ENCODE measurements around the gene ATOX1.

GRCh38 chr5:151703227-151703626 is 55.2 kb downstream of the ATOX1 start:
- TF ChIP-seq POLR2AphosphoS5 (IDR thresholded peaks at IDR 0.05; ENCODE audit: low read length): 0 out of 2 replicates have a peak, but pooled peaks have one; percentile 38
- no peak for TF ChIP-seq JUND (IDR thresholded peaks at IDR 0.05; ENCODE audit: low read depth, low read length)
- no peak for TF ChIP-seq ETV6 (conservative IDR thresholded peaks at IDR 0.05 in 1 of 2, IDR thresholded peaks at IDR 0.05 in 1 of 2; ENCODE audit: borderline replicate concordance in 1 of 2, low read depth in 1 of 2)
- TF ChIP-seq POLR2A (IDR thresholded peaks at IDR 0.05; ENCODE audit: low read depth, low read length): peak; percentile 41; the same call in 1 of the 2 replicates
- TF ChIP-seq RAD21 (IDR thresholded peaks at IDR 0.05; ENCODE audit: insufficient read depth, low read depth, low read length): no peak
- TF ChIP-seq MAX (IDR thresholded peaks at IDR 0.05; ENCODE audit: low read depth, low read length): no peak
- 0 out of 4 replicates have a peak, but pooled peaks of 1 of the 2 experiments have one; percentile 31 for TF ChIP-seq EP300 (IDR thresholded peaks at IDR 0.05; ENCODE audit: borderline replicate concordance in 1 of 2, control insufficient read depth in 1 of 2, low read depth in 2 of 2, low read length in 2 of 2)
- TF ChIP-seq MEF2A (IDR thresholded peaks at IDR 0.05; ENCODE audit: insufficient read depth, low read depth, low read length): peak; percentile 84
- TF ChIP-seq ZNF274 (IDR thresholded peaks at IDR 0.05; ENCODE audit: insufficient read depth, insufficient read length): no peak
- no peak for TF ChIP-seq REST (IDR thresholded peaks at IDR 0.05; ENCODE audit: low read depth, low read length)
- no peak for TF ChIP-seq CTCF (IDR thresholded peaks at IDR 0.05 in 2 of 3, conservative IDR thresholded peaks at IDR 0.05 in 1 of 3; ENCODE audit: control insufficient read depth in 2 of 3, extremely low read depth in 1 of 3, insufficient read depth in 1 of 3, low read depth in 3 of 3, low read length in 3 of 3)
- TF ChIP-seq RELA (IDR thresholded peaks at IDR 0.05; ENCODE audit: borderline replicate concordance, partially characterized antibody): no peak
- TF ChIP-seq SRF (IDR thresholded peaks at IDR 0.05; ENCODE audit: low read depth in 2 of 2, low read length in 2 of 2): no peak
